Osteocyte (in vitro differentiated cells): ENCODE results near the gene ZIC4. TPM values are rescaled to one million over a fixed set of nuclear protein-coding genes. Genes with fewer than 3 reads are reported as not detected.

Source experiments
- DNase-seq: peaks from one replicate; pipeline ENCODE4 v3.0.0; 2021; ENCODE audit warnings: mixed read lengths; ENCODE audit not compliant: unreplicated experiment; ENCODE audit errors: extremely low spot score
- H3K27ac Mint-ChIP-seq: one replicate; pipeline ENCODE4 v1.8.0; 2021; ENCODE audit warnings: mild to moderate bottlenecking, mixed read lengths; ENCODE audit not compliant: unreplicated experiment
- H3K27me3 Mint-ChIP-seq: one replicate; pipeline ENCODE4 v1.8.0; 2021; ENCODE audit warnings: mixed read lengths; ENCODE audit not compliant: unreplicated experiment
- H3K36me3 Mint-ChIP-seq: one replicate; pipeline ENCODE4 v1.8.0; 2021; ENCODE audit warnings: mixed read lengths; ENCODE audit not compliant: unreplicated experiment
- H3K4me1 Mint-ChIP-seq: one replicate; pipeline ENCODE4 v1.8.0; 2021; ENCODE audit warnings: mixed read lengths; ENCODE audit not compliant: unreplicated experiment
- H3K4me3 Mint-ChIP-seq: one replicate; pipeline ENCODE4 v1.8.0; 2021; ENCODE audit warnings: mild to moderate bottlenecking, moderate library complexity, mixed read lengths; ENCODE audit not compliant: unreplicated experiment
- H3K9me3 Mint-ChIP-seq: one replicate; pipeline ENCODE4 v1.8.0; 2021; ENCODE audit warnings: mixed read lengths; ENCODE audit not compliant: unreplicated experiment
- CTCF ChIP-seq: fragments of 200-600 bp; sonication (generic); IDR thresholded peaks from 2 replicates; pipeline ENCODE4 v1.5.0; 2021; ENCODE audit warnings: antibody characterized with exemption, mild to moderate bottlenecking, moderate library complexity
- total RNA-seq: library from RNA; stranded (reverse); gene quantifications from 2 replicates; pipeline ENCODE4 v1.2.1, GENCODE V29; 2021

The ZIC4 gene
- total RNA-seq, 1 donor from 2014 or later: 8.8 TPM

DNA sequence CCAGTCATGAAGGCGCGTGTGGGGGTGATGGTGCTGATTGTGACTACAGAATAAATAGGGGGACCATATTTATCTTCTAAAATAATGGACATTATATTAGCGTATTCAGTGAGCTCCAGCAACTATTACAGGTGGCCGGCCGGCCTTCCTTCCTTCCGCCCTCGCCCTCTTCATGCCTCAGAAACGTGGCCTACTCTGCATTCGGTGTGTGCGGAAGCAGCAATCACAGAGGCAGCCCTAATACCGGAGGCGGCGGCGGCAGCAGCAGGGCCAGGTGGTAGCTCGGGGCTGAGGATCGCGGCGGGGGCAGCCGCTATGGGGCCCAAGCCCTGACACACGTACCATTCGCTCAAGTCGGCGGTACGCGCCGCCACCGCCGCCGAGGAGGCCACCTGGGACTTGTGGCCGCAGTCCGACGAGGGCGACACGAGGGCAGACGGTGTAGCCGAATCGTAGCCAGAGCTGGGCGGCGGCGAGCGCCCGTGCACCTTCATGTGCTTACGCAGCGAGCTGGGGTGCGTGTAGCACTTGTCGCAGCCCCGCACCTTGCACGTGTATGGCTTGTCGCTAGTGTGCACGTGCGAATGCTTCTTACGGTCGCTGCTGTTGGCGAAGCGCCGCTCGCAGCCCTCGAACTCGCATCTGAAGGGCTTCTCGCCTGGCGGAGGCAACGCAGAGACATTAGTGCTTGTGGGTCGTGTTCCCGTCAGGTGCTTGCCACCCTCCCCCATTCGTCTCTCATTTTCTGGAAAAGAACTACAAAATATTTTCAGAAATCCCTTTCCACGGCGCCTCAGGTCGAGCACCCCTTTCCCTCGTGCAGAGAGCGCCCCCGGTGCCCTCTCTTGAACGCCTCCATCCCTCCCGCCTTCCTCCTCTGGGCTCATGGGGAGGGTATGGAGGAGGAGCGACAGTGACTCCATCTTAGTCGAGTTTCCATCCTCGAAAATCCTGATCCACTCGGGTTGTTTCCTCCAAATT is 15.5 kb downstream of the ZIC4 start:
- H3K4me3 Mint-ChIP-seq: no peak overlapping the region
- no peak for TF ChIP-seq CTCF
- peaks cover 26% of the 10 kb centered on the region for H3K4me1 Mint-ChIP-seq
- H3K9me3 Mint-ChIP-seq: no peaks in the 10 kb centered on the region
- no peaks in the 10 kb centered on the region for H3K27me3 Mint-ChIP-seq
- H3K27ac Mint-ChIP-seq: no peak overlapping the region
- DNase-seq: peak; percentile 82
- peaks cover 25% of the 10 kb centered on the region for H3K36me3 Mint-ChIP-seq

DNA sequence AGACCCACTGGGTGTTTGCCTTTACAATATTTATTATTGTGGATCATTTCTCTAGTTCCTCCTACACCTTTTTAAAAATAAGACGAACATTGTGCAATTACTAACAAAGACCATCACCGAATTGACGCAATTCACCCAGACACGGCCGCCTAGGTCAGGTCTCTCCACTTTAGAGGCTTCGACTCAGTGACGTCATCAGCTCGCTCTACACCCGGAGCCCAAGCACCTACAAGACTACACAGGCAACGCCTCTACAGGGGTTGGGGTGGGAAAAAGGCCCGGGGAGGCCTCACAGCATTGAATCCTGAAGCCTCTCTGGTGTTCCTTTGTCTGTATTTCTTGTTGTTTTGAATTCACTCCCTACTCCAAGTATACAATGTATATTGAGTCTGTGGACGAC is 16.6 kb downstream of the ZIC4 start:
- DNase-seq: peak; percentile 63
- peaks cover 15% of the 10 kb centered on the region for H3K4me1 Mint-ChIP-seq
- TF ChIP-seq CTCF: no peak
- H3K4me3 Mint-ChIP-seq: no peak overlapping the region
- peaks cover 33% of the 10 kb centered on the region for H3K36me3 Mint-ChIP-seq
- H3K27me3 Mint-ChIP-seq: no peaks in the 10 kb centered on the region
- H3K27ac Mint-ChIP-seq: no peak overlapping the region
- H3K9me3 Mint-ChIP-seq: no peaks in the 10 kb centered on the region

DNA sequence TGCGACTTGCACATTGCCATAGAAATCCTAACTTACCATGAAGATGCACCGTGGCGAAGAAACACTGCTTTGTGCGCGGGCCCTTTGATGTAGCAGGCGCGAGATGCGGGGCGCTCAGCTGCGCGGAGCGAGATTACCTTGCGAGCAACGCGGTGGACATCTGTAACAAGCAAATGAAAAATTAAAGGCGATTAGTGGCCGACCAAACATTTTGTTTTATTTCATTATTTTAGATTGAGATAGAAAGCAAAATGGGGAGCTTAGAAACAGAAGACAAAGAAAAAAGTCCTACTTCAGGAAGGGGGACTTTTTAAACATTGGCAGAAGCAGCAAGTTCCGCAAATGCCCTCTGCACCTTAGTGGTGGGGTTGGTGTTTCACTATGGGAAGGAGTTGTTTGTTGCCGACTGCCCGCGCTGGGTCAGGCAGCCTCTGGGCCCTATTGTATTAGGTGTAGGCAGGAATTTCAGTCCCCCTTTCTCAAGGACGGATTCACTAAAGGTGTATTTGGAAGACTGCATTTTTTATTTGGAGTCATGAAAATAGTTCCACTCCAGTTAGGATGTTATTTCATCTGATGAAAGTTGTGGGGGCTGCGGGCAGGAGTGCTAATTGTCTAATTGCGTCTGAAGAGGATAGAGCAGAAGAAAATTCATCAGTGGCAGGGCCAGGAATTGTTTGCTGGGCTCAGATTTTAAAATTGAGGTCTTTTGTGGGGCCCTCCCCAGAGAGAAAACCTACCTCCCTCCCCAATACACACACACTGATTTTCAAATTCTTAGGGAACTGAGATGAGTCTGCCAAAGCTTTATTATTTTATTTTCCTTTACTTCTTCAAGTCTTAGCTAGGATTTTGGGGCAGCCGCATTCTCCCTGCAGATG is 17.4 kb downstream of the ZIC4 start:
- peaks cover 33% of the 10 kb centered on the region for H3K36me3 Mint-ChIP-seq
- no peak for TF ChIP-seq CTCF
- H3K27ac Mint-ChIP-seq: no peak overlapping the region
- no peaks in the 10 kb centered on the region for H3K27me3 Mint-ChIP-seq
- no peaks in the 10 kb centered on the region for H3K9me3 Mint-ChIP-seq
- no peak for DNase-seq
- peaks cover 11% of the 10 kb centered on the region for H3K4me1 Mint-ChIP-seq
- no peak overlapping the region for H3K4me3 Mint-ChIP-seq

DNA sequence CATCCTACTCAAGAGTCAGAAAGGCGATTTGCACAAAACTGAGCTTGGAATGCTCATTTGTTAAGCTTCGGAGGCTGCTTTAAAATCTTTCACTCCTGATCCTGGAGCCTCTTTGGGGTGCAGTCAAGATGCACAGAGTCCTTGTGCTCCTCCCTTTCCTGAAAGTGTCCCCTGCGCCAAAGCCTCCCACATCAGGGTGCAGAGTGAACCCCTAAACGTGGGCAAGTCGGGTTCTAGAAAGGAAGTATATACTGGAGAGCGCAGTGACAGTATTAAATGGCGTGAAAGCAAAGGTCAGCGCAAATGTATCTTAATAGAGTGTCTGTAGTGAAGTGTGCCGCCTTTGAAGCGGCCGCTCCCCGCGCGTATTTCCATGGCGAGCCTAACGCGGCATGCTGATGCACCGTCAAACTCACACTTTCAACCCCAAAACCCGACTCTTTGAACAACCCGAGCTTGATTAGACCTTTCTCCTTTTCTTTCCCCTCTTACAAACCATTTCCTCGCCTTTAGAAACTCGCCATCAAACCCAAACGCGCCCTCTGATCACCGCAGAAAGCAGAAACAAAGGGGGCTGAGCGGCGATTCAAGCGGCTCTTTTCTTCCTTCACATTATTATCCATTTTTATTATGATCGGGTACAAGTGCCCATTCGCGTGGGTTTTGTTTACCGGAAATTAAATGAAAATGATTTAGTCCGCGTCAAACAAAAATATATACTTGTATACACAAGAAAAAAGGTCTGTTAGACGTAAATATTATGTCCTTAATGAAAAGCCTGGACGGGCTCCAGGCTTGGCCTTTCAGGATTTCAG is 18.3 kb downstream of the ZIC4 start:
- H3K4me3 Mint-ChIP-seq: no peak overlapping the region
- peaks cover 10% of the 10 kb centered on the region for H3K4me1 Mint-ChIP-seq
- H3K36me3 Mint-ChIP-seq: peaks cover 33% of the 10 kb centered on the region
- no peak overlapping the region for H3K27ac Mint-ChIP-seq
- DNase-seq: no peak
- no peaks in the 10 kb centered on the region for H3K9me3 Mint-ChIP-seq
- no peak for TF ChIP-seq CTCF
- no peaks in the 10 kb centered on the region for H3K27me3 Mint-ChIP-seq
